ENCODE measurements around the gene RIPK4. TPM values are rescaled to one million over a fixed set of nuclear protein-coding genes. Genes with fewer than 3 reads are reported as not detected.

Gene RIPK4
- total RNA-seq, 1 donor from 2014 or later: 1.9 TPM

DNA sequence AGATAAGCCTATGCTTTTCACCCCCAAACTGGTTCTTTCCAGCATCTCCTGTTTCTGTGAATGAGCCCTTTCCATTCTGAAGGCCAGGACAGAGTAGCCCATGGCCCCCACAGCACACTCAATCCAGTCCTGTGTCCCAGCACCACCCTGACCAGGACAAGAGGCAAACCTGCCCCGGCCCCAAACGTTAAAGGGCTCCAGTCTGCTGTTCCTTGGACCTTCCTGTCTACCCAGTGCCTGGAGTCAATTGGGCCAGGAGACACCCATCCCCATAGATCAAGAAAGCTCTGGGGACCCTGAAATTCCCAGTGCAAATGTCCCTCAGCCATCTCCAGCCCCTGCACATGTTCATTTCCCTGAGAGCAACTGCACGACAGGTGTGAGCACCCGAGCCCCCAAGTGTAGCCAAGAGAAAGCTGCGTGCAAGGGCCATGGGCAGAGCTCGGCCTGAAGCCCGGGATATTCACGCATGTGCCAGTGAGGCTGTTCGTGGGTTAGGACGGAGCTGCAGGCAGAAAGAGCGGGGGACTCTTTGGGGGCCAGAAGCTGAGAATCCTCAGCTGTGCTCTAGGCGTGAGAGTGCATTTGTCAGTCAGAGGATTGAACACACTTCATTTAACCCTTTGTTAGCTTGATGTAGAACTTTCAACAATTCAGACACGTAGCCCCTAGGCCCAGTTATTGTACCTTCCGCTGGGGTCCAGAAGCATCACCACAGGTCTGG is 4.2 kb upstream of the RIPK4 start:
- DNase-seq (ENCODE audit: extremely low read depth, low read depth, low spot score): no peak

DNA sequence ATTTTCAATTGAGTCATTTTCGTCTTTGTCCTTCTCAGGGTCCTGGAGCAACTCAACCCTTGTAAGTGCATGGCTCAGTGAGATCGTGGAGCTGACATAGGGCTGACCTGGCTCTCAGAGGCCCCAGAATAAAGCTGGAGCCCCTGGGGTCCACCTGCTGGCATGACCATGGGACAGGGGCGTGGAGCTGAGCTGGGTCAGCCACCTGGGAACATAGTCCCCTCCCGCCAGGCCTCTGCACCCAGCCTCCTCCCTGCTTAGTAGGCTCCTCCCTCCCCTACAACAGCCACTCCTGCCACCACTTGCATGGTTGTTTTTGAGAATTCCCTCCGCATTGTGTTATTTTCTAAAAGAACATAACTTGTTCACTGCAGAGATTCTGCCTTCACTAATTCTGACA is 3.1 kb upstream of the RIPK4 start:
- no peak for DNase-seq (ENCODE audit: extremely low read depth, low read depth, low spot score)

DNA sequence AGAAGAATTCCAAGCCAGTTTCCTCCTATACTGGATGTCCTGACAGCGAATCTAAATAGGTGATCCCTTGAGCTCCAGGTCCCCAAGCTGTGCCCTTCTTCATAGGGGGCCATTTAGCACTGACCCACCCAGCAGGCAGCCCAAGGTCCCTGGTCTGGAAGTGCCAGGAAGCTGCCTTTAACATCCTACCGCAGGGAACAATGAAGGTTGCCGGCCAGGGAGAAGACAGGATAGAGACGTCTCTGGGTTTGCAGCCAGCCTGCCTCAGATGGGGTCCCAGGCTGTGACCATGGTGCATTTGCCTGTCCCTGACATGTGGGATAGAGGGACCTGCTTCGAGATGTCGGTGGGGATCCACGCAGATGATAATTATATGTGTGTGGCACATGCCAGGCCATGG is 2.7 kb upstream of the RIPK4 start:
- DNase-seq (ENCODE audit: extremely low read depth, low read depth, low spot score): no peak

DNA sequence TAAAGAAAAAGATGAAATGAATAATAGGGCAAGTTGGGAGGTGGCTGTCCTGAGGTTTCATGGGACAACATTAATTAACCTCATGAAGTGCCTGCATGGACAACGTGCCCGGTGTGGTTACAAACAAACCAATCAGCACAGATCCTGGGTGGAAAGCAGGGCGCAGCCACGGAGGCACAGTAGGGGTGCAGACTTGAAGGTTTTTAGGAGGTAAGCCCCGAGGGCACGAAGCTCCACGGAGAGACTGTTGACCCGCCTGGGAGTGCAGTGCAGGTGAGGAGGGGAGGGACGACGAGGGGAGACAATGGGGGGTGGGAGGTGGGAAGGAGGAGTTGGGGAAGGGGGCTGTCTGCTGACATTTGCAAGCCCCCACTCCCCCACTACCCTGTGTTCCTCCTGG is 2.3 kb upstream of the RIPK4 start:
- DNase-seq (ENCODE audit: extremely low read depth, low read depth, low spot score): no peak

DNA sequence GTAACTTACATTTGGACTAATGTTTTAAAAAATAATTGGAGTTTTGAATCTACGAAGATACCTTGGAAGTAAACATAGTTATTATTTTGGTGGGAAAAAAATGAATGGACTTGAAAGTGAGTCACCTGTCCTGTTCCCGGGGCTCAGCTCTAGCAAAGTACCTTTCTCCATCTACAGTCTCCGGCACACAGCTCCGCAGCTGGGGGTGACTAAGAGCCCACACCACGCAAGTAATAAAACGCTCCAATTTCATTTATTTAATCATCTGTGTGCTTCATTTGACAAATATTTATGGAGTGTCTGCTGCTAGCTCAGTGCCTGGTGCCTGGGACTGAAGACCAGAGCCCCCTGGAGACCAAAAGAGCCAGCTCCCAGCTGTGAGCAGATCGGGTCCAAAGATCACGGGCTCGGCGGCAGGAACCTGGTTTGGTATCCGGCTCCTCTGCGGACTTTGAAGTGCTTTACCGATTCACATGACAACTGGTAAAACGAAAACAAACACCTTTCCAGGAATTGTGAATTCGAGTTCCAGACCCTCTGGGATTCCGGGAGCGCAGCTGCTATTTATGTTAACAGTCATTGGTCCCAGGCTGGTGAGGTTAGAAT is 1.7 kb upstream of the RIPK4 start:
- DNase-seq (ENCODE audit: extremely low read depth, low read depth, low spot score): no peak

DNA sequence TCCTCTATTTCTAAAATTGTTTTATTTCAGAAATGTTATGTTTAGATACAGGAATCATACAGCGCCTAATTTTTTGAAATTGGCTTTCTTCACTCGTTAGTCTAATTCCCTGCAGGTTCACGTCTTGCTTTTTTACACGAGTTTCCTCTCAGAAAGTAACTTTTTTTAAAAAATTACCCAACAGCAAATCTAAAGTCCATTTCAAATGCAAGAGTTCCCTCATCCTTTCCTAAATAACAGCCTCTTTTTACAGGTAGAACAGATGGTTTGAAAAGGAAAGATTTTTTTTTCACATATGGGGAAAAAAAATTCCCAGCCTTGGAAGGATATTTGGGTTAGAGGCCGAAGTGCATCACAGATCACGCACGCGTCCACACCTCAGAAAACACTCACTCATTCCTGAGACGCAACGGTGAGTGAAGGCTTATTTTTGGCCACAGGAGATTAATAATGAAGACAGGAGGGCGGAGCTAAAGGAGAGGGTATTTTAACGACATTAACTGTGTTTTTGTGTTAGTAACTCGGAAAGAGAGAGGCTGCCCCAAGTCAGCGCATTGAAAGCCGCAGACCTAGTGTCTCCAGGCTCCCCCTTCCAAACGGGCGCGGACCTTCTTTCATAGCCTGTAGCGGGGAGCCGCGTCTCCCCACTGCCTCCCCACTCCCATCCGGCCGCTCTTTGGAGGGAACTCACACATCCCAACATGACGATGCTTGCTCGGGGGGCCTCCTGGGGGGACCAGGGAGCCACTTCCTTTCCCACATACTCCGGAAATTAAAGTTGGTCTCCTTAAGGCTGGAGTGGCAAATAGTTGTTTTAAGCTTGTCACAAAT is 969 bp upstream of the RIPK4 start:
- DNase-seq (ENCODE audit: extremely low read depth, low read depth, low spot score): no peak

DNA sequence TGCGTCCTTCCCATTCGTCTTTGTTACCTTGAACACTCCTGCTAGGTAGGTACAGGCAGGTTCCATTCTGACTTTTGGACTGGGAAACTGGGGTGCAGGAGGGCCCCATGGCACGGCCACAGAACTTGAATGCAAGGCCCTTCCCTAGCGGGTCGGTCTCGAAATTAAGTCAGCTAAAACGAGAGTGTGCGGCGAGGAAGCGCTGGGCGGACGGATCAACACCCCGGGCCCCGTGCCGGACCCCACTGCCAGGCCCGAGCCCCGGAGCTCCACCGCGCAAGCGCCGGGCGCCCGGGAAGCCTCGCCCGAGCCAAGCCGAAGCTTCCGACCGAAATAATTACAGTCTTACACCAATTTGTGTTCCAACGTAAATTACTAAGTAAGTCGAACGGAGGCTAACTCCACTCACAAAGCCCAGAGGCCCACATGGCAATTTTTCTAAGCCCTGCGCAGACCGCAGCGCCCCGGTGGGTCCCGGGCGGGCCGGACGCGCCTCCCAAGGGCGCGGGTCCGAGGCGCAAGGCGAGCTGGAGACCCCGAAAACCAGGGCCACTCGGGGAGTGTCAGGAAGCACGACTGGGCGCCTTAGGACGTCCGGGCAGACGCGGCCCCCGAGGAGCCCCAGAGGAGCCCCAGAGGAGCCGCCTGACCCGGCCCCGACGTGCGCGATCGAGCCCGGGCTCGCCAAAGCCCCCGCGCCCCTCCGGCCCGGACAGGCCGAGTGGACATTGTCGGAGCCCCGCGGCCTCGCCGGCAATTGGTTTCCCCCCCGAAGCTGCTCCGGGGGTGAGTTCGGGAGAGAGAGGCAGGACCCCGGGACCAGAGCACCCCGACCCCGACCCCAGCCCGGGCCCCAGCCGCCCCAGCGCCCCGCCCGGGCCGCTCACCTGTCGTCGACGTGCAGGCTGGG is 624 bp downstream of the RIPK4 start:
- no peak for DNase-seq (ENCODE audit: extremely low read depth, low read depth, low spot score)

DNA sequence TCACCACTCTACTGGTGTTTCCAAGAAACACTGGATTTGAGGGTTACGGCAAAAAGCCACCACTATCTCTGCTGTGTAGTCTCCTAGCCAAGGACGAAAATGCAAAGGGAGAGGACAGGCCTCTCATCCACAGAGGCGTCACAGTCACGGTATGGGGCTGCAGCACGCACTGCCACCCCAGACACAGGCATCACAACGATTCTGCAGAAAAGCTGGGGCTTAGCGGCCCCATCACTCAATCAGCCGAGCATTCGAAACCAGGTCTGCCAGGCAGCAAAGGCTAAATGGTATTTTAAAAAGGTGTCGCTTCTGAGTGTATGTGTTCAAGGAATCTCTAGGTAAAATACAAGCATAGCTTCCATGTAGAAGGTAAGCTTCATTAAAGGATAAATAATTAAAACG is 1.4 kb downstream of the RIPK4 start:
- DNase-seq (ENCODE audit: extremely low read depth, low read depth, low spot score): no peak

DNA sequence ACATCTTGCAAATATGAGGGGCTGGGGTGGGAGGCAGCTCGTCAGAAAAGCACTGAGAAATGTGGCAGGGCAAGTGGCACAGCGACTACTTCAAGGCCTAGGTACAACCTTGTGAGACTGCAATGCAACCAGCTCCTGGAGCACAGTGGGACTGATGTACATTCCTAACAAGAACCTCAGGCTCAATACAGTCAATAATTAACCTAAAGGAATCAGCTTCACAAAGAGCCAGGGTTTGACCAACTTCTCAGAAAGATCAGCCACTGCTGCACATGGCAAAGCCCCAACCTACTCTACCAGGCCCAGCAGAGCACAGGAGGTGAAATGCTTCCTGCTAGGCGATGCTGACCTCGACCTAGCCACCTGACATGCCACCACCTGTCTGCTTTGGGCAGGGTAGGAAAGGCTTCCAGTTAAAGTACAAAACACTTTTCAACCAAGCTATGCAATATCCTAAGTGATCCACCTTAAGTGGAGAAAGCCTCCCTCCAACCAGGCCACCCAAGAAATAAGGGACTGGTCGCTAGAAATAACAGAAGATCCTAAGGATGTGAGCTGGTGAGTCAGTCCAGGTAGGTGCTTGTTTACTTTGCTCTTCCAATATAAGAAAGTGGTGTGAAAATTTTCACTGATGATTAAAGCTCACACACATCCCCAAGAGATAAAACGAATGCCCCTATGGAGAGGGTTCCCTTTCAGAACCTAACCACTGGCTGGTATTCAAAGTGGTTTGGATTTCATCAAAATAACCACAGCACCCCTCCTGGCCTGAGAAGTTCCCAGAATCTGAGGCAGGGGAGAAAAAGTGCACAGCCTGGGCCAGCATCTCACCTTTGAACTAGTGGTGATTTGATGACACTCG is 2.1 kb downstream of the RIPK4 start:
- no peak for DNase-seq (ENCODE audit: extremely low read depth, low read depth, low spot score)

DNA sequence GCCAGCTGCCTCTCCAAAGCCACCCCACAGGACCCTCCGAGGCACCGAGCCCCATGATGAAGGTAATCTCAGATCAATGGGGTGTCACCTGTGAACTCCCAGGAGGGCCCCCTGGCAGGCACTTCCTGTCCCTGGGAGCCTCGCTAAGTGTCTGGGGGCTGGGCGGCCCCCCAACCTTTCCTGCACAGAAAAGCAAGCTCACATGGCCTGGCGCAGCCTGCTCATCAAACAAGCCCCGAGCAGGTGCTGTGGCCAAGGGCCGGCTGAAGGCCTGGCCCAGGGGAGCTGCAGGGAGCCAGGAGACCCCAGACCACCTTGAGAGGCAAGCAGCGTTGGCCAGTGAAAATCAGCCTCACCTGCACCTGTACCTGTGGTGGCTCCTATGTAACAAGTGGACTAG is 2.9 kb downstream of the RIPK4 start:
- DNase-seq (ENCODE audit: extremely low read depth, low read depth, low spot score): no peak

DNA sequence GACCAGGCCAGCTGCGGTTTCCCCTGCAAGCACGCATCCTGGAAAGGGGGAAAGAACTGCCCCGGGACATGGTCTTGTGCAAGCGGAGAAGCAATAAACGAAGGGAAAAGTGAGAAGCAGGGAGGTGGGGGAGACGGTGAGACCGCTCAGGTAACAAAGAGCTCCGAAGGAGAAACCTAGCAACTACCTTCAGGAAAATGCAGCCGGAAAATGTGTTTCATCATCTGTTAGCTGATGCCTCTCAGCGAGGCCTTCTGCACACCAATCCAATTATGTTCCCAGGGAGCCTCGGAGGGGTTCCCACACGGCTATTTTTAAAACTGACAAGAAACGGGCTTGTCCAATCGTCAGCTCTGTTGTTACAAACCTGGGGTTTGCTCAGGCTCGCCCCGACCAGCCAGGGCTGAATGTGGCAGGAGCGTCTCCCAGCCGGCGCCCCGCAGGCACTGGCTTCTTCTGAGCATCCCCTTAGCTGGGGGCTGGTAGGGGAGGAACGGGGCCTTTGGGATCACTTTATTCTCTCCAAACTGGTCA is 3.4 kb downstream of the RIPK4 start:
- DNase-seq (ENCODE audit: extremely low read depth, low read depth, low spot score): no peak

DNA sequence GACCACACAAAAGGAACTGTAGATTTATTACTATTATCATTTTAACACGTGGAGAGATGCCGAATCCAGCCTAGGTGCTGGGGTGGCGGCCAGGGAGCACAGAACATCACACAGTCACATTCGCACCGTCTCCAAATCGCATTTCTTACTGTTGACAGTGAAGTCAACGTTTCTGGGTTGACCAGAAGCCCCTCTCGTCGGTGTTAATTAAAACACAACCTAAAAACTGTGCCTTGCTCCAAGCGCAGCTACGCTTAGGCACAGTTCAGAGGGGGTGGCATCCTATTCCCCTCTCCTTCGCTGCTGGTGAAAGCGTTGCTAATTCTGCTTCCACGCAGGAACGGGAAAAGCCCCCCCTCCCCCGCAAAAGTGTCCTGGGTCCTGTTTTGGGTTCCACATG is 4.1 kb downstream of the RIPK4 start:
- DNase-seq (ENCODE audit: extremely low read depth, low read depth, low spot score): no peak

DNA sequence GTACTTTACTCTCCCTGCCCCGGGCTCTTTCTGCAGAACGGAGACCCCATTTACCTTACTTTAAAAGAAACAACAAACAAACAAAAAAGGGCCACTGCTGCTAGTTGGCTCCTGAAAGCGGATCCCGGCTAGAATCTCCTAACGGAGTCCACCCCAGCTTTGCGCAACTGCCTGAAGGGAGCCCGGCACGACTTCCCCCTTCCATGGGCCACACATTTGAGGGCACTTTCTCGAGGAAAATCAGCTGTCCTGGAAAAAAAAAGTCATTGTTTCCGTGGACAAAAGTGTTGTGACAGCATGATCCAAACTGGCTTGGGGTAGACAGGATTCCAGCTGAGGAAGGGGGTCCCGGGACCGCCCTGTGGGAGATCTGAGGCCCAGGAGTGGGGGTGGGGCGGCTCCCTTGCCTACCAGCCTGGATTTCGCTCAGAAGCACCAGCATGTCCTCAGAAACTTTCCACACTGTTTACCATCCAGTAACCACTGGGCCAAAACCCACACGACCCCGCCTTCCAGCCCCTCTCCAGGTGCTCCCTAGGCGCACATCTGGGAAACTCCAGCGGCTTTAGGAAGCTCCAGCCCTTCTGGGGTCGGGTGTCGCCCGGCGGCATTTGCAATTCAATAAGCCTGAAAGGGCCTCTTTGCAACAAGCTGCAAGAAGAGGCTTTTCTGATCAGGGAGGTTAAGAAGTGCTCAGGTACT is 4.8 kb downstream of the RIPK4 start:
- no peak for DNase-seq (ENCODE audit: extremely low read depth, low read depth, low spot score)

DNA sequence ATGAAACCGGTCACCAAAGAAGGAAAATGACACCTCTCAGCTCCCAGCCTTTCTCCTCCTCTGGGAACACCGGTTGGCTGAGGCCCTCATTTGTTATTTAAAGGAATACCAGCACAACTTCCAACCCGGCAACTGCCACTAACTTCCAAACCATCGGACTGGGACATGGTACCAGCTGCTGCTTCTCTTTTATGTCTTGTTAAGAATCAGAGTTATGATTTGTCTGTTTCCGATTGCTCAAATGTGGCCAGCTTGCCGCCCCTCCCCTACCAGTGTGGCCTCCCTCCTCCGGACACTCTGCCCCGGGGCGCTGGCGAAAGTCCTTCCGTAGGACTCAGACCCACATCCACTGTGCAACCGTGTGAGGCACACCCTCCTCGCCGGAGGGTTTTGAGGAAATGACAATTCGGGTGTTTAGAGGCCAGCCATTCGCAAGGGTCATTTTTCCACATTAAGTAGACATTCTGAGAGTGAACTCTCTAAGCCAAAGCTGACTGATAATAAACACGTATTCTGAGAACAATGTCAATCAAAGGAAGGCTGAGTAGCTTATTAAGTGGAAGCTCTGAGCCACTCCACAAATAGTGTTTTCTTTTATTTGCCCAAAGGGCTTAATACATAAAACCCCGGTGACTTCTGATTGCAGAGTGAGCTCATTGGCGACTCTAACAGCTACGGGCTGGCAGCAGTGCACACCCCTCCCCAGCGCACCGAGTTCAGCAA is 5.5 kb downstream of the RIPK4 start:
- DNase-seq (ENCODE audit: extremely low read depth, low read depth, low spot score): no peak

DNA sequence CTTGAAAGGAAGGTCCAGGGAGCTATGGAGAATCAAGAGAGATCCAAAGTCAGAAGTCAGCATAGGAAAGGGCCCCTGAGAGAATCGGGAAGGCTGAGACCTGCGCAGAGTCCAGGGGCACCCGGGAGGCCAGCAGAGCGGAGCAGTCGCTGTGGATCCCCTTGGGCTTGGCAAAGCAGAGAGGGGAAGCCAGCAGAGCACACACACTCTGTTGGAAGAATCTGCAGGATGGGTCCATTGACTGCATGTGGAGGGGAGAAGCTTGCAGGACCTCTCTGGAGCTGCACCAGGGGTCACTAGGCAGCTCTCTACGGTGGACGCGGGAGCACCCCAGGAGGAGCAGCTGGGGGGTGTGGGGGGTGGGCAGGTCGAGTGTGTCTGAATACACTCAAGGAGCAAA is 6.4 kb downstream of the RIPK4 start:
- DNase-seq (ENCODE audit: extremely low read depth, low read depth, low spot score): no peak

DNA sequence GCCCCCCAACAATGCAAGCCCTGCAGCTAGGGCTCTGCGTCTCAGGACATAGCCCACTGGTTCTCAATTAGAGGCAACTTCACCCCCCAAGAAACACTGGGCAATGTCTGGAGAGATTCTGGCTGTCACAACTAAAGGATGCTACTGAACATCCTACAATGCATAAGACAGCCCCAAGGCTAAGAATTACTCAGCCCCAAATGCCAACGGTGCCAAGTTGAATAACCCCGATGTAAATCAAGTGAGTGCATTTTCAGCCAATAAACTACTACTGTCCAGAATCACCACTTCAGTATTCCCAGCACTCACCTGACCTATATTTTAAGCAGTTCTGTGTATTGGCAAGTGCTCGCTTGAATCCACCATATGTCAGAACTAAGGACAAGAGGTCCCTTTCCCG is 6.9 kb downstream of the RIPK4 start:
- no peak for DNase-seq (ENCODE audit: extremely low read depth, low read depth, low spot score)

DNA sequence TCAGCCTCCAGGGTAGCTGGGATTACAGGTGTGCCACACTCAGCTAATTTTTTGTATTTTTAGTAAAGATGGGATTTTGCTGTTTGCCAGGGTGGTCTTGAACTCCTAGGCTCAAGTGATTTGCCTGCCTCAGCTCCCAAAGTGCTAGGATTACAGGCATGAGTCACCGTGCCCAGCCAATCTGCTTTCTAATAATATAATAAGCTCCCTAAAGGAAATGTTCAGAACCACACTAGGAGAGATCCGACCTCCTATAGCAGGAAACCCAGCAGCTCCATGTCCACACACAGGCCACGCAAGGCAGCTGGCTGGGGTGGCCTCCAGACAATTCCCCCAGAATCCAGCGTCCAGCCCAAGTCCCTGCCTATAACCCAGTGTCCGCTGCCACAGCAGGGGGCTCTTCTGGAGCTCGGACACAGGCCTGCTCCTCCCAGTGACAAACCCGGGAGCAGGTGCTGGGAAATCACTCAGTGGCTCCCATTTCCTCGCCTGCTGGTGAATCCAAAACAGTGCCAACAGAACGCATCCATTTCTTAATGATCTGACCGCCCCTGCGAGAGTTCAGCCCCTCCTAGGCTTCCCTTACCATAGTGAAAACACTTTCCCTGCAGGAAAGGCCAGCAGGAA is 7.5 kb downstream of the RIPK4 start:
- DNase-seq (ENCODE audit: extremely low read depth, low read depth, low spot score): no peak

DNA sequence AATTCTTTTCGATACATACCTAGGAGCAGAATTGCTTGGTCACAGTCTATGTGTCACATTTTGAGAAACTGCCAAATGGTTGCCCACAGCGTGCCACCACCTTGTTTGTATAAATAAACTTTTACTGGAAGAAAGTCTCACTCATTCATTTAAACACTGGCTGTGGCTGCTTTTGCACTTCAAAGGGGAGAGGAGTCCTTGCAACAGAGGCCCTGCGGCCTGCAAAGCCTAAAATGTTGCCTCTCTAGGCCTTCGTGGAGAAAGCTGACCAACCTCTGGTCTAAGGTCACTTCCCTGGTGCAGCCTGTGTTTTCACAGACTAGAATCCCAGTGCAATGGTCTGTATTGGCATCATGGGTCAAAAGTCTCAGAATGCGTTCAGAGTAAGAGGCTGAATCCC is 8.3 kb downstream of the RIPK4 start:
- DNase-seq (ENCODE audit: extremely low read depth, low read depth, low spot score): no peak
